NCI-H2107 treated with DMSO at 0.1 percent for 48 hours (cell line): Measurements from ENCODE around the gene FAM3A.

ENCODE experiments used
- DNase-seq: peaks from one replicate; lab custom pipeline; 2025; ENCODE audit not compliant: unreplicated experiment; lab: John Stamatoyannopoulos, UW

Gene FAM3A

DNA sequence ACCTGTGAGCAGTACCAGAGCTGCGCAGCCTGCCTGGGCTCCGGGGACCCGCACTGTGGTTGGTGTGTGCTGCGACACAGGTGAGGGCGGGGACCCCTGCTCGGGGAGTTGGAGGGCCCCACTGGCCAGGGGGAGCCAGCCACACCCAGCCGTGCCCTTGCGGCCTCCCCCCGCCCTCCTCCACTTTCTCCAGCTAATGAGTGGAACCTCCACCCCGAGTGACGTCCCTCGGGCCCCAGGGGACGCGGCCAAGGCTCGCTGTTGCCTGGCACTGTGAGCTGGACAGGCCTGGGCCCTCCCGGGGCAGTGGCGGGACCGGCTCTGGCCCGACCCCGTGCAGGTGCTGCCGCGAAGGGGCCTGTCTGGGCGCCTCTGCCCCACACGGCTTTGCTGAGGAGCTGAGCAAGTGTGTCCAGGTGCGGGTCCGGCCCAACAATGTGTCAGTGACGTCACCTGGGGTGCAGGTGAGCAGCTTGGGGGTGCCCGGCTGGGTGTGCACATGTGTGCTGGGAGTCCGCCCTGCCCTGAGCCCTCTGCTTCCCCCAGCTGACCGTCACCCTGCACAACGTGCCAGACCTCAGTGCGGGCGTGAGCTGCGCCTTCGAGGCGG lies 52.3 kb downstream of the FAM3A start:
- no peak for DNase-seq

DNA sequence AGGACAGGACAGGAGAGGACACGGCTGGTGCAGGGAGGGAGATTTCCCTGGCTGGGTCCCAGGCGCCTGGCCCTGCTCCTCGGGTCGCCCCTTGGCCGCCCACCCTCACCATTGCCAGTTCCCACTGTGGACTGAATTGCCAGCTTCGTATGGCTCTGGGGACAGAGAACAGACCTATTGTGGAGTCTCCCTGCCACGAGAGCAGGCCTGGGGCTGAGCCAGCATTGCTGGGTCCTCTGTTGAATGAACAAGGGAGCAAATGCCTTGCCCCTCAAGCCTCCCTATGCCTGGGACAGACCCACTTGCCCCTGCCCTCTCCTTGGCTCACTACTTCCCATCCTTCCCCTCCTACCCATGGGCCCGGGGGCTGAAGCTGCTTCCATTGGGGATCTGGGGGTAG lies 53.6 kb downstream of the FAM3A start:
- DNase-seq: no peak

DNA sequence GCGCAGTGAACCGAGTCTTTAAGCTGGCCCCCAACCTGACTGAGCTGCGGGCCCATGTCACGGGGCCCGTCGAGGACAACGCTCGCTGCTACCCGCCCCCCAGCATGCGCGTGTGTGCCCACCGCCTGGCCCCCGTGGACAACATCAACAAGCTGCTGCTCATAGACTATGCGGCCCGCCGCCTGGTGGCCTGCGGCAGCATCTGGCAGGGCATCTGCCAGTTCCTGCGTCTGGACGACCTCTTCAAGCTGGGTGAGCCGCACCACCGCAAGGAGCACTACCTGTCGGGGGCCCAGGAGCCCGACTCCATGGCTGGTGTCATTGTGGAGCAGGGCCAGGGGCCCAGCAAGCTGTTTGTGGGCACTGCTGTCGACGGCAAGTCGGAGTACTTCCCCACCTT lies 55.7 kb downstream of the FAM3A start:
- no peak for DNase-seq

DNA sequence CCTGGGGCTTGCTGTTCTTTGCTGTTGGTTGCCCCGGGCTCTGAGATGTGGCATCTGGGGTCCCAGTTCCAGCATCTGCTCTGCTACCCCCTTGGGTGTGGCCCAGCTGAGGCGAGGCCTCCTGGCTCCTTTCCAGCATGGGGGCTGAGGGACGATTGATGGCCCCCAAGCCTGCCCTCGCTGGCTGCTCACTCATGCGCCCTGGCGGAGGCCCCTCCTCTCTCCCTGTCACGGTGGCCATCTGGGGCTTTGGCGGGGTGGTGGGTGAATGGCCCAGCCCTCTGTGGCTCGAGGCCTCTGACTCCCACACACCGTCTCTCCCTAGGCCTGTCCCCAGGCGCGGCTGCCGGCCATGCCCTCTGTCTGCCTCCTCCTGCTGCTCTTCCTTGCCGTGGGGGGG lies 56.2 kb downstream of the FAM3A start:
- DNase-seq: no peak

DNA sequence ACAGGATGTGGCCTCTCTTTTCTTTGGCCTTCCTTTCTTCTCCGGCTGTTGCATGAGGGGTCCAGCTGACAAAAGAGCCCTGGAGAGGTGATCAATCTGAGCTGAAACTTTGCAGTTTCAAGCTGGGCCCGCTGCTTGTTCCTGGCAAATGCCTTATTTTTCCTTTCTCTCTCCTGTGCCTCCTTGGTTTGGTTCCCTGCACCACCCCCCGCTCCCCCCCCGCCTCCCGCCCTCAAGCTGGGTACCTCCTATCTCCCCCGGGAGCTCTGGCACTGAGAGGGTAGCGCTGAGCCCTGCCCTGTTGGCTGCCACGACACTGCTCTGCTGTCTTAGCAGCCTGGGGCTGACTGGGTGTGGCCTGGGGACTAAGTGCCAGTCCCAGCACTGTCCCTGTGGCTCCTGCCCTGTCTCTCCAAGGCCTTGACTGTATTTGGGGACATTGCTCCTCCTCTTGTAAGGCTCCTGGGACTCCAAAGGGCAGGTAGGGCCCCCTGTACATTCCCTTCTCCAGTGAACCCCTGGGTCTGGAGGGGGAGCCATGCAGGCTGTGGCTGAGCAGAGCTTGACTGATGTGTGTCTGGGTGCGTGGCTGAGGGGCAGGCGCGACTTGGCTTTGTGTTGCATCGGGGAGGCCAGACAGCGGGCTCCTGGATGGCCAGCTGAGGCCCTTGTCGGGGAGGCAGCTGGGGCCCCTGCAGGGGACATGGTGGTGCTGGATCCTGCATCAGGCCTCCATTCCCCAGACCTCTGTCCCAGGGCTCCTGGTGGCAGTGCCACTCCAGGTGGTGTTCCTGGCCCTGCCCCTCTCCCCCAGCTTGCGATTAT lies 56.9 kb downstream of the FAM3A start:
- no peak for DNase-seq

DNA sequence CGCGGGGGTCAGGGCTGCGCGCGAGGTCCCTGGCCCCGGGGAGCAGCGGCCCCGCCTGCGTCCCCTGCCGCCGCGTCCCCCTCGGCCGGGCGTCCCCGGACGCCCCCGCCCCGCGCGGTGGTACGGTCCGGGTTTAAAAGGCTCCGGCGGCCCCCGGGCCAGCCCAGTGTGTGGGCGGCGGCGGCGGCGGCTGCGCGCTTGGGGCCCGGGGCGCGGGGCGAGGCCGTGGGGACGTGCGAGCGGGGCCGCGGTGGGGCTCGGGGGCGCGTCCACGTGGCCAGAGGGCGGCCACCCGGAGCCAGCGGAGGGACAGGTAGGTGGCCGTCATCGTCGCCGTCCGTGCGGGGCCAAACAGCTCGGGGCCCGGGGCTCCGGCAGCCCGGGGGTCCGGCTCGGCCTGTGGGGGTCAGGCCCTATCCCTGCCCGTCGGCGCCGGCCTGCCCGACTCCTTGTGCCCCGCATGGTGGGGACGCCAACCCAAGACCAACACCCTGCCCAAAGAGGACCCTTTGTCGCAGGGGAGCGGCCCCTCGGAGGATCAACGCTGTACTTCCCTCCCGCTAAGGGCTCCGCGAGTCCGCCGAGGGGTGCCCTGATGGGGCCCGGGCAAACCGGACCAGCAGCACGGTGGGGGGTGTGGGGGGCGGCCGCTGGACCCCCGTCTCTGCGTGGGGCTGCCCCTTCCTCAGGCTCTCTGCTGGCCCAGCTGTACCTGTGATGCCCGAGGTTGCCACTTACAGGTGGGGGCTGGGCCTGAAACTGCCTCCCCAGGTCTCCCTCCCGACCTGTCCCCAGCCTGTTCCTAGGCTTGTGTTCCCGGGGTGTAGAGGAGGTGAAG lies 57.7 kb downstream of the FAM3A start, which contains the start of gene PLXNA3:
Gene PLXNA3 (plus strand): TSS at position 166 of the 838 bp plus-strand sequence. CDS start 1,903 bp downstream, outside the sequence.
- no peak for DNase-seq

DNA sequence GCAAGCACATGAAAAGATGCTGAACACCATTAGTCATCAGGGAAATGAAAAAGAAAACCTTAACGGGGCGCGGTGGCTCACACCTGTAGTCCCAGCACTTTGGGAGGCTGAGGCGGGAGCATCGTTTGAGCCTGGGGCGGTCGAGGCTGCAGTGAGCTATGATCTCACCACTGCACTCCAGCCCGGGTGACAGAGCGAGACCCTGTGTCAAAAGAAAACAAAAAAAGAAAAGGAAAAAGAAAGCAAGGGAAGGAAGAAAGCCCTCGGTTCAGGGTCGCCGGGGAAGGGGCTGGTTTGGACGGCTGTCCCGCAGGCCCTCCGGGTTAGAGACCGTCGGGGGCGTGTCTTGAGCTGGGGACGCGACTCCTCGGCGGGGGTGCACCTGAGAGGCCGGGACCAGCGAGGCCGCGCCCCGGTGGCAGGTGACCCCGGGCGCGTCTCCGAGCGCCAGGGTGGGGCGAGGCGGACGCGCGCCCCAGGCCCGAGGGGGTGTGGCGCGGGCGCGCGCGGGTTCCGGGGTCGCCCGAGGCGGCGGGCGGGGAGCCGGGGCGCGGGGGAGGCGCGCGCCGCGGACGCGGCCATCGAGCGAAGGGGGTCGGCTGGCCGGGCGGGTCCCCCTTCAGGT lies 58.4 kb downstream of the FAM3A start:
- DNase-seq: no peak
